Measurements from ENCODE around the gene BCL7A.

The BCL7A gene

DNA sequence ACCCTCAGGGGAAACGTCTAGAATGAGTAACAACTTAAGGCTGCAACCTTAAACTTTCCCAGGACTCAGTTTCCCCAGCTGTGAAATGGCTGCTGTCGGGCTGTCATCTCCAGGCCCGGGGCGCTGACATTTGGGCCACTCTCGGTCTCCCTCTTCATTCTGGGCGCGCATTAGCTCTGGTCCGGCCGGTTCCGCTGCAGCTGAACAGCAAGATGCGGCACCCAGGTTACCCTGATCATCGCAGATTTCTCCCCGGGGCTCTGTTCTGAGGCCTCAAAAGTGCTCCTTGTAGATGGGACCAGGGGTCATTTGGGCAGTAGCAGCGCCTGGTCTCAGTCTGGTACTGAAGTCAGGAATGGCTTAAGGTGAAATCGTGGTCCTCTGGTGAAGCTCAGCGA lies 890 bp upstream of the BCL7A start:
- TF ChIP-seq CTCF (IDR thresholded peaks at IDR 0.05; ENCODE audit: borderline replicate concordance, control extremely low read depth, extremely low read depth, insufficient read depth, missing control alignments): no peak
- in situ Hi-C loops (cut with MboI; ENCODE audit: low sequenced_read_pairs, unreplicated experiment): no loop called here
- no peak for DNase-seq (ENCODE audit: low spot score)

- no peak for DNase-seq (ENCODE audit: low spot score)
- in situ Hi-C loops (cut with MboI; ENCODE audit: low sequenced_read_pairs, unreplicated experiment): no loop called here
- TF ChIP-seq CTCF (IDR thresholded peaks at IDR 0.05; ENCODE audit: borderline replicate concordance, control extremely low read depth, extremely low read depth, insufficient read depth, missing control alignments): no peak
Measured at GRCh38 chr12:122021193-122021821, 377 bp upstream of the BCL7A start.

DNA sequence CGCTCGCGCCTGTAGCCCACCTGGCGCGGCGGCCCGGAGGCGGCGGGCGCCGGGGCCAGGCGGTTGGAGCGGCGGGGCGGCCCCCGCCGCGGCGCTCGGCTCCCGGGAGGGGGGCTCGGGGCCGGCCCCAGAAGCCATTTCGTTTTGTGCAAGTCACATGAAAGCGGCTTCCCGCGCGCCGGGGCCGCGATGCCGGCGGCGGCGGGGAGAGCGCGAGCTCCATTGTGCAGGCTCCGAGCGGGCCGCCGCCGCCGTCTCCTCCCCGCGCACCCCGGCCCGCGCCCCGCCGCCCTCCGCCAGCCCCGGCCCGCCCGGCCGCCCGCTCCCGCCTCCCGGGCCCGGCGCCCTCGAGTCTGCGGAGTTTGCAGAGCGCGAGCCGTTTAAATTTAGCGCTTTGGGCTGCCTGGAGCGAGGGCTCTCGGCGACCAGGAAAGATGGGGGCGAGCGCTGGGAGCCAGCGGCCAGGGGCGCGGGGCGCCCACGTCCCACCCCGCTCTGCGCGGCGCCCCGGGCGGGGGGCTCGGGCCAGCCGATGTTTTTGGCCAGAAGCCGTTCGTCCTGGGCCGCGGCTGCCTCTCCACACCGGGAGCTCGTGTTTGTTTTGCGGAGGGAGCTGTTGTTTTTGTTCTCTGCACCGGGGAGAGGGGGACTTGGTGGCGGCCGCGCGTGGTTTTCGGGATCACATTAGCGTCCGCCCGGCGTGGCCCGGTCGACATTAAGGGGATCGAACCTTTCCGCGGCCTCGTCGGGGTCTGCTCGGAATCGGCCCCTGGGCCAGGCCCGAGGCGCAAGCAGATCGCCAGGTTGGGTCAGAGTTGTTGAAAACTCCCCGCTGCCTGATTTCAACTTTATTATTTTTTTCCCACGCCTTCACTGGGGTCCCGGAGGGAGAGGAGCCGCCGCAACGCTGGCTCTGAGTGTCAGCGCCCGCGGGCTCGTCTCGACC lies 982 bp downstream of the BCL7A start:
- DNase-seq (ENCODE audit: low spot score): peak; percentile 70
- no peak for TF ChIP-seq CTCF (IDR thresholded peaks at IDR 0.05; ENCODE audit: borderline replicate concordance, control extremely low read depth, extremely low read depth, insufficient read depth, missing control alignments)
- in situ Hi-C loops (cut with MboI; ENCODE audit: low sequenced_read_pairs, unreplicated experiment): no loop called here

- in situ Hi-C loops (cut with MboI; ENCODE audit: low sequenced_read_pairs, unreplicated experiment): no loop called here
- TF ChIP-seq CTCF (IDR thresholded peaks at IDR 0.05; ENCODE audit: borderline replicate concordance, control extremely low read depth, extremely low read depth, insufficient read depth, missing control alignments): no peak
- DNase-seq (ENCODE audit: low spot score): peak; percentile 79
Measured at GRCh38 chr12:122023339-122024131, 1.9 kb downstream of the BCL7A start.

GRCh38 chr12:122024132-122024785 lies 2.6 kb downstream of the BCL7A start:
- in situ Hi-C loops (cut with MboI; ENCODE audit: low sequenced_read_pairs, unreplicated experiment): no loop called here
- DNase-seq (ENCODE audit: low spot score): peak; percentile 43
- no peak for TF ChIP-seq CTCF (IDR thresholded peaks at IDR 0.05; ENCODE audit: borderline replicate concordance, control extremely low read depth, extremely low read depth, insufficient read depth, missing control alignments)

All from GM13976 (cell line).